Measurements from ENCODE around the gene PLPP4.

The PLPP4 gene

DNA sequence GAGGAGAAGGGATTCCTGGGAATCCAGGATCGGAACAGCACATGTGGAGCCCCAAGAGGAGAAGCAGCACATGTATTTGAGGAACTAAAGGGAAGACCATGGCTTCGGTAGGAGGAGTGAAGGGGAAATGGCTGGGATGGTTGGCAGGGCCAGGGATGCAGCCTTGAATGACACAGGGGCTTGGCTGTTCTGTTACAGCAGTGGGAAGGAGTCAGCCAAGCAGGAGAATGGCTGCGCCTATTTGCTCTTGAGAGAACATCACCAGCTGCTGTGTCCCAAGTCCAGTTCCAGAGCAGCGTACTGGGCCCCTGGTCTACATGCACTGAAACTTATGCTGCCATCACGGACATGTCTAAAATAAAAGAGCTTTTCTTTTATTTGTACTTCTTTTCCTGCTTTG is 130.0 kb downstream of the PLPP4 start:
- TF ChIP-seq SIN3A (IDR thresholded peaks at IDR 0.05; ENCODE audit: borderline replicate concordance, insufficient read depth, low read length) (no peak), TAF1 (IDR thresholded peaks at IDR 0.05; ENCODE audit: borderline replicate concordance, insufficient read depth, low read length) (no peak), FOXP2 (optimal IDR thresholded peaks at IDR 0.05; ENCODE audit: borderline replicate concordance, extremely low read depth, extremely low read length, insufficient read depth) (no peak), REST (IDR thresholded peaks at IDR 0.05; ENCODE audit: insufficient read depth in 1 of 2, low read depth in 2 of 2, low read length in 2 of 2) (no peak), POLR2AphosphoS5 (IDR thresholded peaks at IDR 0.05; ENCODE audit: low read depth, low read length) (no peak)

GRCh38 chr10:120588311-120588710 is 131.3 kb downstream of the PLPP4 start:
- no peak for TF ChIP-seq SIN3A (IDR thresholded peaks at IDR 0.05; ENCODE audit: borderline replicate concordance, insufficient read depth, low read length)
- TF ChIP-seq REST (IDR thresholded peaks at IDR 0.05; ENCODE audit: insufficient read depth in 1 of 2, low read depth in 2 of 2, low read length in 2 of 2), result no peak
- no peak for TF ChIP-seq FOXP2 (optimal IDR thresholded peaks at IDR 0.05; ENCODE audit: borderline replicate concordance, extremely low read depth, extremely low read length, insufficient read depth)
- TF ChIP-seq TAF1 (IDR thresholded peaks at IDR 0.05; ENCODE audit: borderline replicate concordance, insufficient read depth, low read length), result no peak
- no peak for TF ChIP-seq POLR2AphosphoS5 (IDR thresholded peaks at IDR 0.05; ENCODE audit: low read depth, low read length)

- TF ChIP-seq TAF1 (IDR thresholded peaks at IDR 0.05; ENCODE audit: borderline replicate concordance, insufficient read depth, low read length) (no peak), REST (IDR thresholded peaks at IDR 0.05; ENCODE audit: insufficient read depth in 1 of 2, low read depth in 2 of 2, low read length in 2 of 2) (no peak), FOXP2 (optimal IDR thresholded peaks at IDR 0.05; ENCODE audit: borderline replicate concordance, extremely low read depth, extremely low read length, insufficient read depth) (no peak), POLR2AphosphoS5 (IDR thresholded peaks at IDR 0.05; ENCODE audit: low read depth, low read length) (no peak), SIN3A (IDR thresholded peaks at IDR 0.05; ENCODE audit: borderline replicate concordance, insufficient read depth, low read length) (no peak)
Measured at GRCh38 chr10:120593693-120594092, 136.7 kb downstream of the PLPP4 start.

- TF ChIP-seq SIN3A (IDR thresholded peaks at IDR 0.05; ENCODE audit: borderline replicate concordance, insufficient read depth, low read length), result no peak
- no peak for TF ChIP-seq POLR2AphosphoS5 (IDR thresholded peaks at IDR 0.05; ENCODE audit: low read depth, low read length)
- no peak for TF ChIP-seq TAF1 (IDR thresholded peaks at IDR 0.05; ENCODE audit: borderline replicate concordance, insufficient read depth, low read length)
- TF ChIP-seq REST (IDR thresholded peaks at IDR 0.05; ENCODE audit: insufficient read depth in 1 of 2, low read depth in 2 of 2, low read length in 2 of 2), result no peak
- no peak for TF ChIP-seq FOXP2 (optimal IDR thresholded peaks at IDR 0.05; ENCODE audit: borderline replicate concordance, extremely low read depth, extremely low read length, insufficient read depth)
Measured at GRCh38 chr10:120597902-120598301, 140.9 kb downstream of the PLPP4 start.

DNA sequence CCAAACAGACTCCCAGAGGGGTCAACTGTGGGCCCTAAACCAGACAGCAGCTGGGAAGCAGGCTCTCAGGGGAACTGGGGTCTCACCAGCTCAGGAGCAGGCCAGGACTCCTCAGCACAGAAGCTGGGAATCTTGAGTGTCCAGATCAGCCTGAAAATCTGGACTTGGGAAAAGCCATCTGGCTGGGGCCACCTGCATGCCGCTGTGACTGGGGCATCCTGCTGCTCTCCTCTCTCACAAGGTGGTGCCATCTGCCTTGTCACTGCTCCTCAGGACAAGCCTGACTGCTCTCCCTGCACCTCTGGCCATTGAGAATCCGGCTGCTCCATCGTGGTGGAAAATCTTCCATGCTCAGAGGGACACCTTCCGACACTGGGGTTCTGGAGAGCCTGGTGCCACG is 141.4 kb downstream of the PLPP4 start:
- TF ChIP-seq TAF1 (IDR thresholded peaks at IDR 0.05; ENCODE audit: borderline replicate concordance, insufficient read depth, low read length) (no peak), SIN3A (IDR thresholded peaks at IDR 0.05; ENCODE audit: borderline replicate concordance, insufficient read depth, low read length) (no peak), POLR2AphosphoS5 (IDR thresholded peaks at IDR 0.05; ENCODE audit: low read depth, low read length) (no peak), REST (IDR thresholded peaks at IDR 0.05; ENCODE audit: insufficient read depth in 1 of 2, low read depth in 2 of 2, low read length in 2 of 2) (no peak), FOXP2 (optimal IDR thresholded peaks at IDR 0.05; ENCODE audit: borderline replicate concordance, extremely low read depth, extremely low read length, insufficient read depth) (no peak)

Data from PFSK-1 (cell line).